Endothelial cell (in vitro differentiated cells): ENCODE results near the gene OR5K2. TPM values are rescaled to one million over a fixed set of nuclear protein-coding genes. Genes with fewer than 3 reads are reported as not detected.

Experiments
- DNase-seq: peaks from one replicate; pipeline ENCODE4 v3.0.0; 2021; ENCODE audit warnings: low spot score
- H3K27ac Mint-ChIP-seq: one replicate; pipeline ENCODE4 v1.8.0; 2021; ENCODE audit warnings: mixed read lengths, inconsistent platforms; ENCODE audit not compliant: unreplicated experiment
- H3K27me3 Mint-ChIP-seq: one replicate; pipeline ENCODE4 v1.8.0; 2021; ENCODE audit warnings: mild to moderate bottlenecking, moderate library complexity, mixed read lengths, inconsistent platforms; ENCODE audit not compliant: unreplicated experiment
- H3K36me3 Mint-ChIP-seq: one replicate; pipeline ENCODE4 v1.8.0; 2021; ENCODE audit warnings: mild to moderate bottlenecking, low read depth, mixed read lengths, inconsistent platforms; ENCODE audit not compliant: unreplicated experiment
- H3K4me1 Mint-ChIP-seq: one replicate; pipeline ENCODE4 v1.8.0; 2021; ENCODE audit warnings: mild to moderate bottlenecking, mixed read lengths, inconsistent platforms; ENCODE audit not compliant: unreplicated experiment
- H3K4me3 Mint-ChIP-seq: one replicate; pipeline ENCODE4 v1.8.0; 2021; ENCODE audit warnings: mild to moderate bottlenecking, mixed read lengths, inconsistent platforms; ENCODE audit not compliant: unreplicated experiment
- H3K9me3 Mint-ChIP-seq: one replicate; pipeline ENCODE4 v1.8.0; 2021; ENCODE audit warnings: mixed read lengths, inconsistent platforms; ENCODE audit not compliant: unreplicated experiment
- total RNA-seq: library from RNA; stranded (reverse); fragmentation: NEBNext Ultra II Directional; extraction: Animal tissue kit (Norgen Biotek cat#: 25700); gene quantifications from one replicate; pipeline ENCODE4 v1.2.1, GENCODE V29; 2021; ENCODE audit not compliant: unreplicated experiment
- TF ChIP-seq, protein P1 (sequence below): fragments of 200-600 bp; sonication (generic); IDR thresholded peaks from one replicate; pipeline ENCODE4 v1.5.0; 2021; ENCODE audit warnings: antibody characterized with exemption; ENCODE audit not compliant: unreplicated experiment

OR5K2 gene
- total RNA-seq, 1 donor from 2014 or later, result not detected

DNA sequence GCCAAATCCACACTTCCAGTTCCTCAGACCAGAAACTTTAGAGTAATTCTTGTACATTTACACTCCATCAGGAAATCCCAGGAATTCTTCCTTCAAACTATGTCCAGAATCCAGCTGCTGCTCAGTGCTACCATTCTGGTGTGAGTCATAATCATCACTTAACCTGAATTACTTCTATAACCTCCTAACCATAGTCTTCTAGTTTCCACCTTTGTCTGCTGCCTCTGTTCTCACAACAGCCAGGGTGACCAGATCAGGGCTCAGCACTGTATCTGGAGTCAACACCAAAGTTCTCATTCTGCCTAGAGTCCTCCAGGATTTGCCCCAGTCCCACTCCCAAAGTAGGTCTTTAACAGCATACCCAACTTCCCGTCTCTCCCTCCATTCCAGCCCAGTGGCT lies 21.9 kb downstream of the OR5K2 start:
- Mint-ChIP-seq H3K4me3 (peak overlapping the region; percentile 32), H3K9me3 (no peaks in the 10 kb centered on the region), H3K36me3 (peaks cover 25% of the 10 kb centered on the region), H3K4me1 (peaks cover 10% of the 10 kb centered on the region), H3K27ac (no peak overlapping the region), H3K27me3 (peaks cover 4% of the 10 kb centered on the region)
- DNase-seq, result no peak
- TF ChIP-seq, protein P1, sequence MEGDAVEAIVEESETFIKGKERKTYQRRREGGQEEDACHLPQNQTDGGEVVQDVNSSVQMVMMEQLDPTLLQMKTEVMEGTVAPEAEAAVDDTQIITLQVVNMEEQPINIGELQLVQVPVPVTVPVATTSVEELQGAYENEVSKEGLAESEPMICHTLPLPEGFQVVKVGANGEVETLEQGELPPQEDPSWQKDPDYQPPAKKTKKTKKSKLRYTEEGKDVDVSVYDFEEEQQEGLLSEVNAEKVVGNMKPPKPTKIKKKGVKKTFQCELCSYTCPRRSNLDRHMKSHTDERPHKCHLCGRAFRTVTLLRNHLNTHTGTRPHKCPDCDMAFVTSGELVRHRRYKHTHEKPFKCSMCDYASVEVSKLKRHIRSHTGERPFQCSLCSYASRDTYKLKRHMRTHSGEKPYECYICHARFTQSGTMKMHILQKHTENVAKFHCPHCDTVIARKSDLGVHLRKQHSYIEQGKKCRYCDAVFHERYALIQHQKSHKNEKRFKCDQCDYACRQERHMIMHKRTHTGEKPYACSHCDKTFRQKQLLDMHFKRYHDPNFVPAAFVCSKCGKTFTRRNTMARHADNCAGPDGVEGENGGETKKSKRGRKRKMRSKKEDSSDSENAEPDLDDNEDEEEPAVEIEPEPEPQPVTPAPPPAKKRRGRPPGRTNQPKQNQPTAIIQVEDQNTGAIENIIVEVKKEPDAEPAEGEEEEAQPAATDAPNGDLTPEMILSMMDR, result no peak

DNA sequence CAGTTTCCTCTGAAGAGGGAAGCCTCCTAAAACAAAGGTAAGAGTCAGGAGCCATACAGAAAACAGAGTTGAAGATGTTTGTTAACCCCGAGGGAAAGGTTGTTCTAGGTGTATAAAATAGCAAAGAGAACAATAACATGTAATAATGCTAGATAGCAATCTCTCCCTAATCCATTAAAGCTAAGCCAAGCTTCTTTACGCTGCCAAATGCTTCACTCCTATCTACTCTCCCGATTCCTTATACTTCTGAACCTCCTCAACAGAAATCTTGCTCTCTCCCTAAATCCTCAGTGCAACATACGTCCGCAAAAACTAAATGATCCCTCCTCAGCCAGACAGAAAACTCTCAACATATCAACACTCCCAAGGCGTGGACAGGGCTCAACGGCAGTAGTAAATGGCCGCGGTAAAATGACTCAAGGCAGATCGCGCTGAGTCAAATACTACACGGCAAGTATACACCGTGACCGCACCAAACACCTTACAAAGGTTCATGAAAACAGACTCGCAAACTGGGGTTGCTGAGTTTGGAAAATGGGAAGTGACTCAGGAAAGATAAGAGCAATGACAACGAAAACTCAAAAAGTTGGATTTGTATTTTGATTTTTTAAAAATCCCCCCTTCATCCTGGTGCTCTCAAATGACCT lies 24.5 kb downstream of the OR5K2 start:
- TF ChIP-seq, protein P1, result no peak
- peak overlapping the region; percentile 92 for H3K27ac Mint-ChIP-seq
- no peaks in the 10 kb centered on the region for H3K9me3 Mint-ChIP-seq
- peak overlapping the region; percentile 99 for H3K4me3 Mint-ChIP-seq
- peaks cover 4% of the 10 kb centered on the region for H3K27me3 Mint-ChIP-seq
- H3K36me3 Mint-ChIP-seq, result peaks cover 17% of the 10 kb centered on the region
- DNase-seq, result peak; percentile 25
- peaks cover 10% of the 10 kb centered on the region for H3K4me1 Mint-ChIP-seq

DNA sequence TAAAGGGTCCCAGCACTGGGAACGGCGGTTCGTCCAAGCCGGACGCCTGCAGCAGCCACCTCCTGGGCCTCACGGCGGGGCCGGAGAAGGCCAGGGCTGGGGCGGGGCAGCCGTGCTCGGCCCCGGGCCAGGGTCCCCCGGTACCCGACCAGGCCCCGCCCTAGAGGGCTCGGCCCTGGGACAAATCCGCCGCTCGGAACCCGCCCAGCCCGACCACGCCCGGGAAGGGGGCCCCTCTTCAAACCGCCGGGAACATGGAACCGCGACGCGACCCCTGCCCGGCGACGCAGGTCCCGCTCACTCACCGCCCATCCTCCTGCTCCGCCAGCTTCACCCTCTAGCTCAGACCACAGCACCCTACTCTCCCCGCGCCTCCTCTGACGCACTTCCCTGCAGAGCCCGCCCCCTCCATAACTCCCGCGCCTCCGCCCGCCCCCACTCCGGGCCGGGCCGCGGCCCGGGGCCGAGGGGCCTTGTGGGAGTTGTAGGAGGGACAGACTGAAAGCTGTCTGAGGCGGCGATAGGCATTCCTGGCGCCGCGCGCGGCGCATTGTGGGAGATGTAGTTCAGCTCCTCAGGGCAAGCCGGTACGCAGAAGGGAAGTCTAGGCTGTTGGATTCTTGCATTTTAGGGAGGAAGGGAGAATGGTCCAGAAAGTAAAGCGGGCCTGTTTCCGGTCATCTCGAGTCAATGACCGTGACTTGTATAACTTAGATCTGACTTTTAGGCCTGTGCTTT lies 25.2 kb downstream of the OR5K2 start, which contains the start of gene CLDND1:
Gene CLDND1, minus strand, starts transcription at position 359 of the 738 bp plus-strand sequence. CDS start 1,478 bp downstream, outside the sequence.
- DNase-seq, result peak; percentile 95
- TF ChIP-seq, protein P1, result no peak
- Mint-ChIP-seq H3K9me3 (no peaks in the 10 kb centered on the region), H3K36me3 (peaks cover 17% of the 10 kb centered on the region), H3K4me1 (peaks cover 10% of the 10 kb centered on the region), H3K27ac (peak within 1 kb of the TSS; percentile 96), H3K4me3 (peak within 1 kb of the TSS; percentile 99), H3K27me3 (peaks cover 4% of the 10 kb centered on the region)

DNA sequence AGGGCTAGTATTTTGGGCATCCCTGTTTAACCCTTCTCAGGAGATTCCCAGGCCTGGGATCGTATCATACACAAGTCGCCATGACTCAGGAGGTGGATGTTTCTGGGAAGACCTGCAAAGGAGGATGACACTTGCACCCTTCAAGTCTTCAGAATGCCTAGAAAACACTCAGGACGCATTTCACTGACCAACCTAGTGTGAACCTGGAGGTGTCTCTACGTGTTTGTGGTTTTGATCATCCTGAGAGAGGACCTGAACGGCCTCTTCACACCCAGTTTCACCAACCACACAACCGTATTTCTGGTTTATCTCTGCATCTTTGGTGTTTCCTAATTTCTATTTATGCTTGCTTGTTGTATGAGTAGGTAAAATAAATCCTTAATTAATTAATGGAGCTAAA lies 28.0 kb downstream of the OR5K2 start:
- H3K36me3 Mint-ChIP-seq, result peaks cover 5% of the 10 kb centered on the region
- DNase-seq, result no peak
- peaks cover 4% of the 10 kb centered on the region for H3K27me3 Mint-ChIP-seq
- TF ChIP-seq, protein P1, result no peak
- no peaks in the 10 kb centered on the region for H3K9me3 Mint-ChIP-seq
- H3K4me1 Mint-ChIP-seq, result peaks cover 4% of the 10 kb centered on the region
- no peak overlapping the region for H3K27ac Mint-ChIP-seq
- H3K4me3 Mint-ChIP-seq, result no peak overlapping the region
